GM18508 (cell line): ENCODE results near the gene DDX46.
"Not testable (repeated sequence)": the region's sequence is repeated elsewhere in the genome, so short reads cannot be mapped to it uniquely, and the experiment has no call there.

ENCODE experiments used
- ATAC-seq: cut with Tn5 transposase; IDR thresholded peaks from one replicate; pipeline ENCODE4 v1.9.1; 2021; ENCODE audit warnings: moderate number of reproducible peaks; ENCODE audit not compliant: insufficient read depth, unreplicated experiment

The DDX46 gene

GRCh38 chr5:134758504-134759341 lies at the start of gene DDX46:
DDX46 (plus strand) TSS chr5:134758779; CDS start chr5:134758939, 160 bp downstream.
- peak; percentile 92 for ATAC-seq

GRCh38 chr5:134714120-134714519 lies 44.5 kb upstream of the DDX46 start:
- ATAC-seq, result no peak

GRCh38 chr5:134714541-134714940 lies 44.0 kb upstream of the DDX46 start:
- no peak for ATAC-seq

GRCh38 chr5:134715466-134715865 lies 43.1 kb upstream of the DDX46 start:
- ATAC-seq, result not testable (repeated sequence)

GRCh38 chr5:134724872-134725271 lies 33.7 kb upstream of the DDX46 start:
- ATAC-seq, result no peak

- ATAC-seq, result no peak
Observed at GRCh38 chr5:134732819-134733218, 25.8 kb upstream of the DDX46 start.

GRCh38 chr5:134735243-134735642 lies 23.3 kb upstream of the DDX46 start:
- no peak for ATAC-seq

- ATAC-seq, result no peak
Observed at GRCh38 chr5:134736173-134736812, 22.3 kb upstream of the DDX46 start.

GRCh38 chr5:134738133-134738962 lies 20.2 kb upstream of the DDX46 start, which contains the start of gene CAMLG:
CAMLG (plus strand) TSS chr5:134738548; CDS start chr5:134738621, 73 bp downstream.
- ATAC-seq, result peak; percentile 79

GRCh38 chr5:134738963-134739661 lies 19.5 kb upstream of the DDX46 start:
- no peak for ATAC-seq

GRCh38 chr5:134741052-134741451 lies 17.5 kb upstream of the DDX46 start:
- no peak for ATAC-seq

GRCh38 chr5:134742134-134742533 lies 16.4 kb upstream of the DDX46 start:
- ATAC-seq, result no peak

GRCh38 chr5:134749415-134749814 lies 9.2 kb upstream of the DDX46 start:
- ATAC-seq, result no peak

GRCh38 chr5:134758176-134758503 lies 439 bp upstream of the DDX46 start:
- ATAC-seq, result no peak

- ATAC-seq, result not testable (repeated sequence)
Observed at GRCh38 chr5:134767528-134768291, 9.1 kb downstream of the DDX46 start.

- ATAC-seq, result no peak
Observed at GRCh38 chr5:134769206-134769605, 10.6 kb downstream of the DDX46 start.

- ATAC-seq, result no peak
Observed at GRCh38 chr5:134772461-134773125, 14.0 kb downstream of the DDX46 start.

GRCh38 chr5:134777366-134777765 lies 18.8 kb downstream of the DDX46 start:
- no peak for ATAC-seq
